NCI-H2107 (cell line): ENCODE results near the gene KCNJ1.

Experiments used
- DNase-seq: peaks from one replicate; lab custom pipeline; 2025; lab: John Stamatoyannopoulos, UW

Gene KCNJ1

DNA sequence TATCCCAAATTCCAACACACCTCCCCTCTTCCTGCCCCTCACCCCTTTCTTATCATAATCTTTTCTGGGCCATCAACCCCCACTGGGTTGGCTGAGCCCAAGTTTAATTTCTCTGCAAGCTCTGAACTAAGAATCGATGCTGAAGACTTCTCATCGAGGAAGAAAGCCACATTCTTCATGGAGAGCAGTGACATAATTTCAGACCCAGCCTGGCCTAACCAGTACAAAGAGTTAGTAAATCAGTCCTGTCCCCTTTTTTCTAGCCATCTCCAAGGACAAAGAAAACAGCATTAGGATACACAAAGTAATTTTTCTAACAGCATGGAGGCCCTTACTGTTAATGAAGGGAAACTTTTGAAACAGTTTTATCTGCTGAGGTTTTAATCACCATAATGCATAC, 45.0 kb downstream of the KCNJ1 start:
- DNase-seq, result no peak

DNA sequence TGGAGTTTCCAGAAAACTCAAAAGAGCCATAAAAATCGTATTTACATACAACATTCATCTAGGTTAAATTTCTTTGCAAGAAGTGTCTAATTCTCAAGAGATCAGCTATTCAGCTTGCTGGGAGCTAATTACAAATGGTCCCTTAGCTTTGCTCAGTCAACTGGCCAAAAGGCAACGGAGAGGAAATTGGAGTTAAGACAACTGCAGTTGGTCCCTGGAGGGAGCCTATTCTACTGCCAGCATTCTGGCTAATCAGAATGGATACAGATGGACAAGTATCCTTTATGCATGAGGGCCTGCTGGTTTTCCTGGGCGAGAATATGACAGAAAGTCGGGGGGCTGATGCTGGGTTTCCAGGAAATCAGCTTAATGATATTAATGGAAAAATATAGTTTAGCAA, 45.5 kb downstream of the KCNJ1 start:
- no peak for DNase-seq

DNA sequence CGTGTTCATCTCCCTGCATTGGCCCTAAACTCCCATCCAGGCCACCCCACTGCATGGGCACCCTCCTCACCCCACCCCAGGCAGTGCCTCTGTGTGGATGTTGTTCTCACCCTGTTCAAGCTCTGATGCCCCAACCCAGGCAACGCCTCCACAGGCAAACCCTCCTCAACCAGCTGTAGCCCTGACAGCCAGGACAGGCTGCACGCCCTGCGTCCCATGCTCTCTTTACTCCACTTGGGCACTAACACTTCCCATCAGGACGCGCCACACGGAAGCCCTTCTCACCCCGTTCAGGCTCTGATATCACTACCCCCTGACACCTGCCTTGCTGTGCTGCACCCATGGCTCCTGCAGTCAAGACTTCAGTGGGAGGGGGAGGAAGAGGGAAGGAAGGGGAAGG, 47.9 kb downstream of the KCNJ1 start:
- no peak for DNase-seq

DNA sequence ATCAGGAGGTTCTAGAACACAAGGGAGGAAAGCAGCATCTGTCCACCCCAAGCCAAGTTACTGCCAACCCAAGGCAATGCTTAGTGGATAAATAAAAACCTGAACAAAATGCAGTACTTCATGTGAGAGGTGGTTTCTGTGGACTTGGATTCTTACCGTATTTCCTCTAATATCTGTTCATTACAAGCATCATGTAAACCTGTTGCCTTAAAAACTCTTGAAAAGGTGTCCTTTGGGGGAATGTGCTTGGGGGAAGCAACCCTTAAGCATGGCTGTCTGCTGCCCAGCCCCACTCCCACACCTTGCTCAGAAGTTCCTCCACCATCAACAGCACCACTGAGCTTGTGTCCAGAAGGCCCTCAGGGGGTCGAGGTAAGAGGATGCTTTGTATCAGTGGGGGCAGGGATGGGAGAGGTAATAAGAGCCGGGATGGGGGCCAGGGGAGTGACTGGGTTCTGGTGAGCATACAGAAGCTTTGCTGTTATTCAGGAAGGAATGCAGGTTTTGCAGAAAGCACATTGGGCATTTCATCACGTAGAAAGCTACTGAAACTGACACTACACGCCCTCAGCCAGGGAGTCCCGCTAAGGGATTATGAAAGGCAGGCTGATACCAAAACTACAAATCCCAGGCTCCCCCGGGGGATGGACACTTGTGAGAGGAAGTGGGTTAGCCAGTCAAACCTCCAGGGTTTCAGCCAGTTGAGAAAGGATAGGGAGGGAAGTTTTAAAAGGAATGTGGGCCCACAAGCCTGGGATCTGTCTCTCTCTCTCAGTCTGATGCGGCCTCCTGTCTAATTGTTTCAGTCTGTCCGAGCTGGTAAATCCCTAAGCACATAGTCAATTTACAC, 52.0 kb downstream of the KCNJ1 start:
- no peak for DNase-seq

DNA sequence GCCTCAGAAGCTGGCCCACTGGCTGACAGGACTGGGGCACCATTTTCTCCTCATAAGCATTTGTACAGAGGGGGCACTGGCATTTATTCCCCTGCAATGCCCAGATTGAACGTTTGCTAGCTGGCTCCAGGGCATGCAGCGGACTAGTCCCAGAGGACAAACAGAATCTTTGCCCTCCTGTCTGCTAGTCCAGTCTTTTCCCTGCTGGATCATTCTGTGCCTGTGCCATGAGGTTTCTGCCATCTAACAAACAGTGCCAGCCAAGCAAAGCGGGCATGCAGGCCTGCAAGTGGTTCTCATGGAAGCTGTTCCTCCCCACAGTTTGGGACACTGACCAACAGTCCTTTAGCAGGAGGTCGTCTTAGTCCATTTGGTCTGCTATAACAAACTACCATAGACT, 53.4 kb downstream of the KCNJ1 start:
- DNase-seq, result no peak

DNA sequence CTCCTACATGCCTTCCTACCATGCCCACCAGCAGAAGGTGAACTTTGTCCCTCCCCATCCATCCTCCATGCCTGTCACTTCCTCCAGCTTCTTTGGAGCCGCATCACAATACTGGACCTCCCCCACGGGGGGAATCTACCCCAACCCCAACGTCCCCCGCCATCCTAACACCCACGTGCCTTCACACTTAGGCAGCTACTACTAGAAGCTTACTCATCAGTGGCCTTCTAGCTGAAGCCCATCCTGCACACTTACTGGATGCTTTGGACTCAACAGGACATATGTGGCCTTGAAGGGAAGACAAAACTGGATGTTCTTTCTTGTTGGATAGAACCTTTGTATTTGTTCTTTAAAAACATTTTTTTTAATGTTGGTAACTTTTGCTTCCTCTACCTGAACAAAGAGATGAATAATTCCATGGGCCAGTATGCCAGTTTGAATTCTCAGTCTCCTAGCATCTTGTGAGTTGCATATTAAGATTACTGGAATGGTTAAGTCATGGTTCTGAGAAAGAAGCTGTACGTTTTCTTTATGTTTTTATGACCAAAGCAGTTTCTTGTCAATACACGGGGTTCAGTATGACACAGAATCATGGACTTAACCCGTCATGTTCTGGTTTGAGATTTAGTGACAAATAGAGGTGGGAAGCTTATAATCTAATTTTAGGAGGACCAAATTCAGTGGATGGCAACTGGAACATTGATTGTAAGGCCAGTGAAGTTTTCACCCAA, 56.1 kb downstream of the KCNJ1 start:
- DNase-seq, result no peak

DNA sequence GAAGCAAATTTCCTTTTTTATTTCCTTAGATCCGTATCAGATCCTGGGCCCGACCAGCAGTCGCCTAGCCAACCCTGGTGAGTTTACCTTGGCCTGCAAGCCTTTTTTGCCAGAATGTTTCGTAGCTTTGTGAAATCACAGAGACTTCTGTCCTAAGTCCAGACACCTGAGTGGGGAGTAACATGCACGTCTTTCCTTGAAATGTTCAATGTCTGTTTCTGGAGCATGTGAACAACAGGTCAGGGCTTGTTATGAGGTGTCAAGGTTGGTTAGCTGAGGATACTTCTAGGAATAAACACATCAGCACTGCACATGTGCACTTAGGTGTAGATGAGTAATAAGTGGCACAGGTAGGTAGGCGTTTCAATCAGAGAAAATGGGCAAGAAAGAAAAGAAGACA, 58.0 kb downstream of the KCNJ1 start:
- DNase-seq, result no peak

DNA sequence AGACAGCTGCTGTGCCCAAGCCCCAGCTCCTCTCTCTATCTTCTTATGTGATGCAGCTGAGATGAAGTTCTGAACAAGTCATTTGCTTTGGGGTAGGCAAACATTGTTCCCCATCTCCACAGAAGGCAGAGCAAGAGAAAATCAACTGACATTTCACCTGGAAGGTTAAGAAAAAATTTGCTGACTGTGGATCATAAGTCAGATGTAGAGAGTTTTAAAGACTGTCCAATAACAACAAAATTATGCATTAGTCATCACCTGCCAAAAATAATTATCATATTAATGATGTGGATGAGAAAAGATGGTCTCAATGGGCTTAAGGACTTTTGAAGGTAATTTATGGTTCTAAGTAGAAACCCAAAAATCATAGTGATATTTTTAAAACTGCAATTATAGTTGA, 59.2 kb downstream of the KCNJ1 start:
- DNase-seq, result no peak

DNA sequence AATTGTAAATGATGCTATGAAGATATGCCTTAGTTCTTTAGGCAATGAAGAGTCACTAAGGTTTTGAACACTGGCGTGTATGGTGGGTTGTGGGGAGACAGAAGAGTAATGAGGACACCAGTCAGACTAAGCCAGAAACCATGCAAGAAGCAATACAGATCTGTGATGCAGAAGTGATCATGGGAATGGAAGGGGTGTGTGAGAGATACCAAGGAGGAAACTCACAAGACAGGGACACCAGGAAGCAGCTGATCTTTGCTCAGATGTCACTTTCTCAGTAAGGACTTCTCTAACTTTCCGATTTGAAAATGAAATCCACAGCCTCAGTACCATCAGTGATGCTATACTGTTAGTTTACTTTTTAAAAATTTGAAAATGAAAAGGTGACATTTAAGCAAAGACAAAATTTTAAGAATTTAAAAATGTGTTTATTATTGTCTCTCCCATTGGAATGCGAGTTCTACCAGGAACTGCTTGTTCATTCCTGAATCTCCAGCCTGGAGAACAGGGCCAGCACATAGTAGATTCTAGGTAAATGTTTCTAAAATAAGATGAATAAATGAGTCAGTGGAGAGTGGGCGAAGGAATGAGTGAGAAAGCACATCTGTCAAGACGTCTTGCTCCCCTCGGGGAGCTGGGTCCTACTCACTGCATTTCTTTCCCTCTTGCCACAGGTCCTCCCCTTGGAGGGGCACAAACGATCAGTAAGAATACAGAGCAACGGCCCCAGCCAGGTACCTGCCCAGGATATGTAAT, 60.4 kb downstream of the KCNJ1 start:
- DNase-seq, result no peak

DNA sequence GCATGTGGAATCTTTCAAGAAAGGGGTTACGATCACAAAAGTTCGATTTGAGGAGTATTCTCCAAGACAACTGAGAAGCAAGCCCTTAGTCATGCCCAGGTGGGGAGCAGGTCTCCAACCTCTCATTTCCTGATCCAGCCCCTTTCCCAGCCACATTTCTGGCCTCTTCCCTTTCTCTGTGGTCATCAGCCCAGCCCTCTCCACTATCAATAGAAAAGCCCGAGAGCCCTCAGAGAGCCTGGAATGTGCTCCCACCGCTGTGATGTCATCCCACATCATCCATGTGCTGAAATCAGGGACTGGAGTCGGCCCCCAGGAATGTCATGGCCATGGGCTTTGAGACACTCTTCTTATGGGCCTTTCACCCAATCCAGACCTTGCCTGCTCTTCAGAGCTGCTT, 62.6 kb downstream of the KCNJ1 start:
- DNase-seq, result no peak

DNA sequence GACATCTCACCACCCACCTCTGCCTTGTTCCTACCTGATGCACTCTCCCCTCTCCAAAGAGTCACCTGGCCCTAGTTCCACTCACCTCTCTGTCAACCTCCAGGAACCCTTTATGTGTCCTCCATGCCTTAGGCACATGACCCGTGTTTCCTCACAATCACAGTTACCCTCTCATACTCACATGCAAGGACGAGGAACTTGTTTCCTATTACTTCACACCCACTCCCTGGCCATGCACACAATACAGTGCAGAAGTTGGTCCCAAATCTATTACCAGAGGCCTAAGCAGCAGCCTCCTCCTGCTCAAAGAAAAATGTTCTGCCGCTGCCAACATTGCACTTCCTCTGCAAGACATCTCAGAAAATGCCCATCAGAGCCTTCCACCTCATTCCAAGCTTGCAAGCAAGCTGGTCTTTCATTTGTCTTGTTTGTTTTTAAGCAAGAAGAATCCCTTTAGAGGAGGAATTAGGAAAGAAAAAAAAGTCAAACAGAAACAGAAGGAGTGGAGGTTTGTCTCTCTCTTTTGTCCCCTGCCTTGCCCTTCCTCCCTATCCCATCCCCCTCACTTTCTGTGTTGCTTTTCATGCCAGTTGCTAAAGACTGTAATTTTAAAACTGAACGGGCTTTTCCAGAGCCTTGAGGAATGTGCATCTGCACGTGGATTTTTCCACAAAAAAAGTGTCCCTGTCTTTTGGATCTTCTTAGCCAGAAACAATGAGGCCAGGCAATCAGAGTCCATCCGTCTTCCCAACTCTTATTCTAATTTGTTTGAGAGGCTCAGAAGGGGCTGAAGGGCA, 63.4 kb downstream of the KCNJ1 start:
- no peak for DNase-seq

DNA sequence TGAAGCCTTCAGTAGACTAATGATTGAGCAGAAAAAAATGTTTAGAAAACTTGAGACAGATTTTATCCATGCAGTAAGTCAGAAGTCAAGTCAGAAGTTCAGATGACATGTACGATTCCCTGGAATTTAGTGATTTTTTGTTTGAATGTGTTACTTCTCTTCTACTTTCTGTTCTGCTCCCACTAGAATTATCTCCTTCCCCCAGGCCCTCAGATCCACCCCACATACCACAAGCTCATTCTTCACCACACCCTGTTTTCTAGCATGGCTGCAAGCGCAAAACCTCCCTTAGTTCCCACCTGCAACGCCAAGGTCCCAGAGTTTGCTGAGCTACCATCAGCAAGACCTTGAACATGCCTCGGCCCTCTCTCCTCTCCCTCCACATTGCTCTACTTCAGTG, 64.1 kb downstream of the KCNJ1 start:
- no peak for DNase-seq

DNA sequence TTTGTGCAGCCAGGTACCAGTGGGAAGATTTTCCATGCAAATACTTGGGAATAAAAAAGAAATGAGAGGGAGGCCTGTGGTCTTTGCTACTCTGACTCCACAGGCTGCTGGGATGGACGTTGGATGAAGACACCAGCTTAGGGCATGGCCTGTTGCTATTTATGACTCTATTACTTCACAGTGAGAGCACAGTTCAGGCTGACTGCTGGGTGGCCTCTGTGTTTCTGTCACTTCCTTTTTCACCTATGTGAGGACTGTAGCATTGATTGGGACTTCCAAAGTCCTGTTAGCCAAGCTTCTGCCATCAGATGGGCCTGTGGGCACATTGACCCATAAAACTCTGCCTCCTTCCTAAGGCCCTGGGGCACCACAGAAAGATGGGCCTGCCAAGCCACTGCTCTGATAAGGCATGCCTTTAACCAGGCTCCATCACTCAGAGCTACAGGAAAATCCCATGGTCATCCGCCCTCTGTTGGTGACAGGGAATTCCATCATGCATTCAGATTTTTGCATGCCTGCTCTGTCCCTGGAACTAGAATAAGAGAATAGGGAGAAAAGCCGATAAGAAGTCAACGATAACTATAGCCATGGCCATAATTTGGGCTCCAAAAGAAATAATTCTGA, 64.6 kb downstream of the KCNJ1 start:
- DNase-seq, result no peak

DNA sequence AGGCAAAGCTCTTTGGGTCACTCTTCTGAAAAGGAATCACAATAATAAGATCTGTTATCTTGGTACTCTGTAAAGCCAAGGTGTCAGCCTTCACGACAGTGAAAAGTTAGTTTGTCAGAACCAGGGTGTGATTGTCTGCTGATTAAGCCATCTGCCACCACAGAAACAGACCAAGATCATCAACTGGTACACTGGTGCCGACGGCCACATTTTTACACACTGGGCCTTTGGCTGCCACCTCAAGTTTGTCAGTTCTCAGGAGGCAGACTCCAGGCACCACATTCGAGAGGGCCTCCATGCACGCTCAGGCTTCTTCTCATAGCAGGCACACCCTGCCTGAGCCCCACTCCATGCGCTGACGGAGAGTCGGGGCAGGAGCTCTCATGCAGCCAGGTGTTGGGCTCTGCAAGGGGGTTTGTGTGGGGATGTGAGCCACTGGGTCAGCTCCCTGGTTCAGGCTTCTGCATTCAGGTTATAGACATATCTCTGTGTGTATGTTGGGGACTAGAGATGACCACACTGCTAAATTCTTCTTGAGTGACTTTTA, 66.2 kb downstream of the KCNJ1 start:
- no peak for DNase-seq

DNA sequence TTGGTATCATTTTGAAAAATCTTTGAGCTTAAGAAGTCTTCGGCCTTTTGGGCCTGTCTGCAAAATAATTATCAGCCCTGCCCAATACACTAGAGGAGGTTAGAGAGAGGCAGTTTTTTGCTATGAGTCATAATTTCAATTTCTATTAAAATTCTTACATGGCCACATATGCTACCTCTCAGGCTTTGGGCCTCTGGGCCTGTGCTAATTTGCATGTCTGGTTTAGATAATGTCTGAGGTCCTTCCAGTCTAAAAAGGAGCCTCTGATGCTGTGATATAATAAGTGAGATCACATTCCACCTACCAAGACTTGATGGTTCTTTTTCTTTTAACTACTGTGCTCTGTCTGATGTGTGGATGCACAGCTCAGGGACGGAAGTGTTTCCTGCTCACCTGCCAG, 70.8 kb downstream of the KCNJ1 start:
- DNase-seq, result no peak

DNA sequence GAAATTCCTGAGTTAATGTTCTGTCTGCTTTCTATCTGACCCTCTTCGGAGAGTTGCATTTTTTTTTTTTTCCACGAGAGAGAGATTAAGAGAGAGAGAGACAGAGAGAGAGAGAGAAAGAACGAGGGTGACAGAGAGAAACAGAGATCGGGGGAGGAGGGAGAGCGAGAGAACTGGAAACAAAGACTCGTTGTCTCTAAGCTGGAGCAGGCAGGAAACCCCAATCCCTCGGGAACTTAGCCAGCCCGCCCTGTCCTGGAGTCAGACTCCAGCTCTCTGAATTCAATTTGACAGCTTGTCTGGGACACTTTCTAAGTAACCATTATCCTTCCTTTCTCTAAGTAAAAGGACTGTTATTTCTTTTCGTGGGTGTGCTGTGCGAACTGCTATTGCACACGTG, 76.9 kb downstream of the KCNJ1 start:
- DNase-seq, result no peak

DNA sequence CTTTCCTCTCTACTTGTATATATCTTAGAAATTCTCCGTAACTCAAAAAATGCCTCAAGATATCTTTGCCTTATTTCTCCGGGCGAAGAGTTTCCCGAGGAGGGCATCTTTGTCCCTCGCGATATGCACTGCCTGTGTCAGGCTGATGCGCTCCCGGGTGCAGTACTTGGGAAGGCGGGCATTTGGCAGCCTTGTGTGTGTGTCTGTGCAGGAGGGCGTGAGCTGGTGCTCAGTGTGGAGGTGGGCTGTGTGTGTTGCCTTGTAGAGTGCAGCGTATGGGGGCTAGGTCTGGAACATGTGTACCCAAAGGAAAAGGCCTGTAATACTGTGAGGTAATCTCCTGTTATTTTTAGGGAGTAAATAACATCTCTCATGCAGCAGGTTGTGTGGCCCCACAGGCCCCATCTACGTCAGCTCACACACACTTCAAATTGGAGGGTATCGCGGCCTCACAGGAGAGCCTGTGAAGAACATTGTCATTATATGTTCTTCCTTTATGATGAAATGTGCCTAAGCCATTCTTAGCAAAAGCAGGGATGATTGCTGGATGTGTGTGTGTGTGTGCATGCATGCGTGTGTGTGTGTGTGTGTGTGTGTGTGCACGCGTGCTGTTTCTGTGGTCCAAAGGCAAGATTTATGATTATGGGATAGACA, 77.5 kb downstream of the KCNJ1 start:
- no peak for DNase-seq
